Body of pancreas (tissue), 4 donors: Measurements from ENCODE around the gene TFIP11.

ENCODE experiments used
- POLR2A ChIP-seq, 3 donors: fragments of 450-650 bp; IDR thresholded peaks; one replicate each; pipeline ENCODE4 v1.6.1; 2016; ENCODE audit warnings: antibody characterized with exemption in 3 of 3, mild to moderate bottlenecking in 2 of 3
- TF ChIP-seq, protein P1 (sequence below), 7 experiments: fragments of 450-650 bp in 4 of 7; fragments of 200-600 bp in 3 of 7; sonication (generic) in 3 of 7; IDR thresholded peaks; one replicate each; pipeline ENCODE4 v1.5.1; 2016 to 2019; ENCODE audit warnings: antibody characterized with exemption in 7 of 7

DNA sequence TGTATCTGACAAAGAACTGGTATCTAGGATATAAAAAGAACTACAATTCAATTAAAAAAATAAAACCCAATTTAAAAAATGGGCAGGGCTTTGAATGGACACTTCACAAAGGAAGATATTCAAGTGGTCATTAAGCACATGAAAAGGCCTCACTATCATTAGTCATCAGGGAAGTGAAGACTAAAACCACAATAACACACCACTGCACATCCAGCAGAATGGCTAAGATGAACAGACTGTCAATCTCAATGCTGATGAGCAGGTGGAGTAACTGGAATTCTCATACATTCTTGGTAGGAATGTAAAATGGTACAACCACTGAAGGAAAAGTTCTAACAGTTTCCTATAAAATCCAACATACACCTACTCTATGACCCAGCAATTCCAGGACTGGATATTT, 37.6 kb downstream of the TFIP11 start:
- TF ChIP-seq, protein P1, sequence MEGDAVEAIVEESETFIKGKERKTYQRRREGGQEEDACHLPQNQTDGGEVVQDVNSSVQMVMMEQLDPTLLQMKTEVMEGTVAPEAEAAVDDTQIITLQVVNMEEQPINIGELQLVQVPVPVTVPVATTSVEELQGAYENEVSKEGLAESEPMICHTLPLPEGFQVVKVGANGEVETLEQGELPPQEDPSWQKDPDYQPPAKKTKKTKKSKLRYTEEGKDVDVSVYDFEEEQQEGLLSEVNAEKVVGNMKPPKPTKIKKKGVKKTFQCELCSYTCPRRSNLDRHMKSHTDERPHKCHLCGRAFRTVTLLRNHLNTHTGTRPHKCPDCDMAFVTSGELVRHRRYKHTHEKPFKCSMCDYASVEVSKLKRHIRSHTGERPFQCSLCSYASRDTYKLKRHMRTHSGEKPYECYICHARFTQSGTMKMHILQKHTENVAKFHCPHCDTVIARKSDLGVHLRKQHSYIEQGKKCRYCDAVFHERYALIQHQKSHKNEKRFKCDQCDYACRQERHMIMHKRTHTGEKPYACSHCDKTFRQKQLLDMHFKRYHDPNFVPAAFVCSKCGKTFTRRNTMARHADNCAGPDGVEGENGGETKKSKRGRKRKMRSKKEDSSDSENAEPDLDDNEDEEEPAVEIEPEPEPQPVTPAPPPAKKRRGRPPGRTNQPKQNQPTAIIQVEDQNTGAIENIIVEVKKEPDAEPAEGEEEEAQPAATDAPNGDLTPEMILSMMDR (IDR thresholded peaks at IDR 0.05), result no peak
- TF ChIP-seq POLR2A (IDR thresholded peaks at IDR 0.05), result no peak
